RWPE2 (cell line): Measurements from ENCODE around the gene PAX9.

Experiments
- ATAC-seq: fragments of 200-7000 bp; cut with Tn5 transposase; 3 replicates; pipeline ENCODE4 v1.9.1; 2021; ENCODE audit warnings: low read depth
- DNase-seq: peaks from one replicate; pipeline ENCODE4 v3.0.0-alpha.2; 2020; ENCODE audit warnings: low spot score
- H3K27ac ChIP-seq: fragments of 450-650 bp; 2 replicates; pipeline ENCODE4 v1.5.1; 2017; ENCODE audit warnings: mild to moderate bottlenecking; ENCODE audit not compliant: poor library complexity, severe bottlenecking
- H3K27me3 ChIP-seq: fragments of 250-450 bp; sonication (Bioruptor Pico); 2 replicates; pipeline ENCODE4 v1.5.1; 2021; ENCODE audit warnings: mild to moderate bottlenecking, moderate library complexity; ENCODE audit not compliant: insufficient read depth, poor library complexity, severe bottlenecking
- H3K36me3 ChIP-seq: fragments of 250-450 bp; sonication (Bioruptor Pico); 2 replicates; pipeline ENCODE4 v1.5.1; 2020; ENCODE audit warnings: low read depth, mild to moderate bottlenecking, moderate library complexity
- H3K4me1 ChIP-seq: fragments of 250-450 bp; sonication (Bioruptor Pico); 2 replicates; pipeline ENCODE4 v1.5.1; 2021; ENCODE audit warnings: mild to moderate bottlenecking, moderate library complexity; ENCODE audit not compliant: insufficient read depth, poor library complexity, severe bottlenecking
- H3K4me3 ChIP-seq: fragments of 250-450 bp; sonication (Bioruptor Pico); 2 replicates; pipeline ENCODE4 v1.5.1; 2021; ENCODE audit warnings: mild to moderate bottlenecking, moderate library complexity; ENCODE audit not compliant: severe bottlenecking
- H3K9me3 ChIP-seq: fragments of 250-450 bp; sonication (Bioruptor Pico); 2 replicates; pipeline ENCODE4 v1.5.1; 2021; ENCODE audit warnings: mild to moderate bottlenecking, moderate library complexity; ENCODE audit not compliant: severe bottlenecking
- TF ChIP-seq, protein P1 (sequence below): fragments of 450-650 bp; IDR thresholded peaks from one replicate; pipeline ENCODE4 v1.5.1; 2017; ENCODE audit warnings: mild to moderate bottlenecking, moderate library complexity; ENCODE audit not compliant: poor library complexity, severe bottlenecking

The PAX9 gene

DNA sequence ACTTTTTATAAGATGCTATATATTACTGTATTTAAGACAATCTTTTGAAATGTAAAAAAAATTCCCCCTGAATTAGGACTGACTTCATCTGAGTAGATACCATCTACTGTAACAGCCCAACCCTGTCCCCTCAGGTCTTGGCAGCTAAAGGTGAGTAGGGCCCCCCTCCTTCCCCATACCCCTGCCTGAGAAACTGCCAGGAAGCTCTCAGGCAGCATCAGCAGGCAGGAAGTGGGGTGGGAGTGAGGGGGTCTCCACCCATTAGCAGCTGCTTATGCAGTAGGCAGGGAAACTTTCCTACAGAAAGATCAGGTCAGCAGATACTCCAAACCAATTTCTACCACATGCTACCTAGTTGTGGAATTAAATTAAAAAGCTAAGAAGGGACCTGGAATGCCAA lies 62.5 kb downstream of the PAX9 start:
- no peaks in the 10 kb centered on the region for H3K9me3 ChIP-seq
- H3K4me1 ChIP-seq = no peaks in the 10 kb centered on the region
- TF ChIP-seq, protein P1, sequence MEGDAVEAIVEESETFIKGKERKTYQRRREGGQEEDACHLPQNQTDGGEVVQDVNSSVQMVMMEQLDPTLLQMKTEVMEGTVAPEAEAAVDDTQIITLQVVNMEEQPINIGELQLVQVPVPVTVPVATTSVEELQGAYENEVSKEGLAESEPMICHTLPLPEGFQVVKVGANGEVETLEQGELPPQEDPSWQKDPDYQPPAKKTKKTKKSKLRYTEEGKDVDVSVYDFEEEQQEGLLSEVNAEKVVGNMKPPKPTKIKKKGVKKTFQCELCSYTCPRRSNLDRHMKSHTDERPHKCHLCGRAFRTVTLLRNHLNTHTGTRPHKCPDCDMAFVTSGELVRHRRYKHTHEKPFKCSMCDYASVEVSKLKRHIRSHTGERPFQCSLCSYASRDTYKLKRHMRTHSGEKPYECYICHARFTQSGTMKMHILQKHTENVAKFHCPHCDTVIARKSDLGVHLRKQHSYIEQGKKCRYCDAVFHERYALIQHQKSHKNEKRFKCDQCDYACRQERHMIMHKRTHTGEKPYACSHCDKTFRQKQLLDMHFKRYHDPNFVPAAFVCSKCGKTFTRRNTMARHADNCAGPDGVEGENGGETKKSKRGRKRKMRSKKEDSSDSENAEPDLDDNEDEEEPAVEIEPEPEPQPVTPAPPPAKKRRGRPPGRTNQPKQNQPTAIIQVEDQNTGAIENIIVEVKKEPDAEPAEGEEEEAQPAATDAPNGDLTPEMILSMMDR = no peak
- no peak overlapping the region for H3K27ac ChIP-seq
- ATAC-seq = no peak
- no peak for DNase-seq
- no peaks in the 10 kb centered on the region for H3K36me3 ChIP-seq
- no peak overlapping the region for H3K4me3 ChIP-seq
- H3K27me3 ChIP-seq = no peaks in the 10 kb centered on the region

DNA sequence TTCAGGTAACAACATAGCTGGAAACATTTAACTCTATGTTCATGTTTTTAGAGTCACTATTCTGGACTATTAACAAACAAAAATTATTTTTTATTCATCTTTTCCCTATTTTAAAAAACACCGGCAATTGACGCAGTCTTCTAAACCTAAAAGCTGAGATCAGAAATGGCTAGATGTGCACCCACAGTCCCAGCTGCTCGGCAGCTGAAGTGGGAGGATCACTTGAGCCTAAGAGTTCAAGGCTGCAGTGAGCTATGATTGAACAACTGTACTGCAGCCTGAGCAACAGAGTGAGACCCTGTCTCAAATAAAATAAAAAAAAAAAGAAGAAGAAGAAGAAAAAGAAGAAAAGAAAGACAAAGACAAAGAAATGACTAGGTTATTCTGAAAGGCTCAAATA lies 64.5 kb downstream of the PAX9 start:
- H3K36me3 ChIP-seq = no peaks in the 10 kb centered on the region
- no peak for DNase-seq
- H3K9me3 ChIP-seq = no peaks in the 10 kb centered on the region
- H3K4me1 ChIP-seq = no peaks in the 10 kb centered on the region
- H3K27ac ChIP-seq = no peak overlapping the region
- ATAC-seq = no peak
- no peak overlapping the region for H3K4me3 ChIP-seq
- H3K27me3 ChIP-seq = no peaks in the 10 kb centered on the region
- TF ChIP-seq, protein P1 = no peak
